ENCODE results near the gene ATR. TPM values are rescaled to one million over a fixed set of nuclear protein-coding genes. Genes with fewer than 3 reads are reported as not detected.

ATR gene
- total and polyA plus RNA-seq, 11 donors: 5.4 to 17.0 (median 11.0) TPM

- no peak overlapping the region for H3K4me3 ChIP-seq
- TF ChIP-seq CTCF (IDR thresholded peaks at IDR 0.05): no peak
- TF ChIP-seq POLR2A (IDR thresholded peaks at IDR 0.05): no peak
- H3K4me1 ChIP-seq: peaks cover 0 to 14% (median 0%) of the 10 kb centered on the region in 12 donors
- intact Hi-C loops (cut with DNase I): no loop called here
- H3K36me3 ChIP-seq: peaks cover 0 to 26% (median 8%) of the 10 kb centered on the region in 9 donors
- H3K27ac ChIP-seq: no peak overlapping the region
- DNase-seq (no peak), ATAC-seq (no peak)
- H3K27me3 ChIP-seq: no peaks in the 10 kb centered on the region
- peaks cover 0 to 6% (median 0%) of the 10 kb centered on the region in 12 donors for H3K9me3 ChIP-seq
These were observed 141.5 kb downstream of the ATR start for GRCh38 chr3:142436951-142437585.

- intact Hi-C loops (cut with DNase I): no loop called here
- Histone ChIP-seq H3K27me3 (no peaks in the 10 kb centered on the region), H3K27ac (no peak overlapping the region)
These were observed 144.0 kb downstream of the ATR start for GRCh38 chr3:142434503-142434902.

GRCh38 chr3:142433110-142433509, 145.4 kb downstream of the ATR start:
- Histone ChIP-seq H3K4me3 (no peak overlapping the region), H3K27ac (no peak overlapping the region), H3K27me3 (no peaks in the 10 kb centered on the region), H3K4me1 (peaks cover 0 to 9% (median 0%) of the 10 kb centered on the region in 12 donors), H3K36me3 (peaks cover 0 to 61% (median 42%) of the 10 kb centered on the region in 9 donors), H3K9me3 (peaks cover 0 to 6% (median 0%) of the 10 kb centered on the region in 12 donors)
- DNase-seq (no peak), ATAC-seq (no peak)
- intact Hi-C loops (cut with DNase I): no loop called here
- 65 to 82% (median 72%) methylated on average over 2 of the region's 2 CpGs for WGBS, 4 donors
- TF ChIP-seq POLR2A (IDR thresholded peaks at IDR 0.05) (no peak), CTCF (IDR thresholded peaks at IDR 0.05) (no peak)

More at GRCh38 chr3:142434503-142434902, 144.0 kb downstream of the ATR start:
- H3K36me3 ChIP-seq: peaks cover 0 to 47% (median 29%) of the 10 kb centered on the region in 9 donors
- peak in 1 of 4 donors; percentile 47 for ATAC-seq
- peaks cover 0 to 6% (median 0%) of the 10 kb centered on the region in 12 donors for H3K9me3 ChIP-seq
- WGBS, 4 donors: 47 to 66% (median 53%) methylated on average over 4 of the region's 4 CpGs
- TF ChIP-seq POLR2A (IDR thresholded peaks at IDR 0.05) (no peak), CTCF (IDR thresholded peaks at IDR 0.05) (no peak)
- H3K4me1 ChIP-seq: peaks cover 0 to 9% (median 0%) of the 10 kb centered on the region in 12 donors
- no peak overlapping the region for H3K4me3 ChIP-seq
- DNase-seq: no peak

GRCh38 chr3:142429582-142429981, 149.0 kb downstream of the ATR start:
- Histone ChIP-seq H3K36me3 (peaks cover 0 to 80% (median 54%) of the 10 kb centered on the region in 9 donors), H3K9me3 (no peaks in the 10 kb centered on the region), H3K4me1 (peaks cover 0 to 9% (median 0%) of the 10 kb centered on the region in 12 donors), H3K4me3 (no peak overlapping the region), H3K27ac (no peak overlapping the region), H3K27me3 (no peaks in the 10 kb centered on the region)
- DNase-seq (no peak), ATAC-seq (no peak)
- intact Hi-C loops (cut with DNase I): no loop called here
- TF ChIP-seq POLR2A (IDR thresholded peaks at IDR 0.05) (no peak), CTCF (IDR thresholded peaks at IDR 0.05) (no peak)

All from heart left ventricle (tissue), 16 donors.